SIG-M5 treated with dmso at 0.1 percent for 504 hours (cell line): ENCODE measurements around the gene HDAC4.
A peak's percentile ranks its signal among the peaks of the same experiment; 100 is the strongest.
"Not testable (repeated sequence)": the region's sequence is repeated elsewhere in the genome, so short reads cannot be mapped to it uniquely, and the experiment has no call there.

ENCODE experiments used
- DNase-seq: peaks from one replicate; lab custom pipeline; 2025; ENCODE audit not compliant: unreplicated experiment; lab: John Stamatoyannopoulos, UW

Gene HDAC4

DNA sequence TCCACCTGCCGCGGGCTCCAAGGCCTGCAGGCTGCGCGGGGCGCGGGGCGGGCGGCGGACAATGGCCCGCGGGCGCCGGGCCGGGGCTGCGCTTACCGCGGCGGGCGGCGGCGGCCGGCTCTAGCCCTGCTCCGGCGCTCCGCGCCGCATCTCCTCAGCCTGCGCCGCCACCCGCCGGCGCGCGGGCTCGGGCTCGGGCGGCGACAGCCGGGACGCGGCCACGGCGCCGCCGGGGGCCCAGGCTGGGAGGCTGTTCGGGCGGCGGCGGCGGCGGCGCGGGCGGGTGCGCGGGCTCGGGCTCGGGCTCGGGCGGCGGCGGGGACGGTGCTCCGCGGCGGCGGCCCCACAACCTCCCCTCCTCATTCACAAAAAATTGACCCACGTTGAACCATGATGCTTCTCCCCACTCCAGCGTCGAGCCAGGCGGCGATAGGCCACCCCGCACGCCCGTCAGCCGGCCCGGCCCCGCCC is at the start of gene HDAC4:
Gene HDAC4, minus strand, starts transcription at position 425 of the 471 bp plus-strand sequence. CDS start 48,321 bp downstream, outside the sequence.
- no peak for DNase-seq

- DNase-seq = not testable (repeated sequence)
Measured at GRCh38 chr2:239449468-239449867, 48.6 kb upstream of the HDAC4 start.

GRCh38 chr2:239445771-239446524 is 45.1 kb upstream of the HDAC4 start:
- no peak for DNase-seq

GRCh38 chr2:239444626-239445577 is 44.1 kb upstream of the HDAC4 start:
- peak; percentile 47 for DNase-seq

GRCh38 chr2:239443666-239444567 is 43.1 kb upstream of the HDAC4 start:
- DNase-seq = no peak

DNA sequence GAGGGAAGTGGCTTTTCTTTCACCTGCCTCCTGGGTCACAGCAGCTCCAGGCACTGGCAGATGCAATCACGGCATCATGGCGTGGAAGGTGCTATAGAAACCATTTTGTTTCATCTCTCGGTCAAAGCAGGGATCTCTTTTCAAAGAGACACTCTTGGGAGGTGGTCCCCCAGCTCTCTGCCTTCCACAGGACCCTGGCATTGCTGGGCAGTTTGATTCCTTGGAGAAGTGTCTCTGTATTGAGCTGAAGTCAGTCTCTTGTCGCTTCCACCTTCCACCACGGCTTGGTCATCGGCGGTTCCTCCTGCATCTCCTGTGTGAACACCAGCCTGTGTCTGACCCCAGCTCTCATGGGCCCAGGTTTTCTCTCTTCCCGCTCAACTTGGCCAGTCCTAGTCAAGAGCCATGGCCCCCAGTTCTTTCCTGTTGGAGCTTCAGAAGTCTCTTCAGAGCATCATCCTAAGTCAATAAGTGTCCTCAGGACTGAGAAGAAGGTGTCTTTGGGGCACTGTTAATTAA is 42.3 kb upstream of the HDAC4 start:
- DNase-seq = no peak

GRCh38 chr2:239442192-239442591 is 41.4 kb upstream of the HDAC4 start:
- DNase-seq = no peak

DNA sequence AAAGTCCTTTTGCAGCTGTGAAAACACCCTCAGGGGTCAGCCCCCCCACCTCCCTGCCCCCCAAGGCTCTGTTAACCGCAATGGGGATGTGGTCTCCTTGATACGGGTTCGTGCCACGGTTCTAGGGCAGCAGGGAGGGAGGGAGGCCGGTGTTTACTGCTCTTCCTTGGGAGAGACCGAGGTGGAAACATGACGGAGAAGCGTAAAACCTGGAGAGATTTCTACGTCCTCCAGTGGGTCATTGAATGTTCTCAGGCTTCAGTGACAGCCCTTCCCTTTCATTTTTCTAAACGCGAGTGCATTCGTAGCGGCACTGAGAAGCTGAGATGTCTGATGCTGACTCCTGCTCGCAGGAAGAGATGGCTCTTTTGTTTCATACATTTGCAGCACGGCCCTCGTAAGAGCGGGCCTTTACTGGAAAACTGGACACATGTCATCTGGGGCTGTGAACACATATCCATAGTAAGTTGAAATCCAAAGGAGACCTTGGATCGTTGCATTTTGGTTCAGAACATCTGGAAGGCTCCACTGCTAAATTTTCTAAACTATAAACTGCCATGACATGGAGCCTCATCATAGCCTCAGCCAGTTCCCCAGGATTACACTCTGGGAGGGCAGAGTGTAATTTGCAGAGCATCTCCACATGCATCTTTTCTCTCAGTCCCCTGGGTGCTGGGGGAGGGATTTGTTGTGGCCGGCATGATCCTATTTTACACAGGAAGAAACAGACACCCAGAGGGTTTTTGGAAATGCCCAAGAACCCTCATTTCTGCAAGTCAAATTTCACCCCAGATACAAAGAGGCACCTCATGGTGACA is 40.6 kb upstream of the HDAC4 start:
- DNase-seq = peak; percentile 4

DNA sequence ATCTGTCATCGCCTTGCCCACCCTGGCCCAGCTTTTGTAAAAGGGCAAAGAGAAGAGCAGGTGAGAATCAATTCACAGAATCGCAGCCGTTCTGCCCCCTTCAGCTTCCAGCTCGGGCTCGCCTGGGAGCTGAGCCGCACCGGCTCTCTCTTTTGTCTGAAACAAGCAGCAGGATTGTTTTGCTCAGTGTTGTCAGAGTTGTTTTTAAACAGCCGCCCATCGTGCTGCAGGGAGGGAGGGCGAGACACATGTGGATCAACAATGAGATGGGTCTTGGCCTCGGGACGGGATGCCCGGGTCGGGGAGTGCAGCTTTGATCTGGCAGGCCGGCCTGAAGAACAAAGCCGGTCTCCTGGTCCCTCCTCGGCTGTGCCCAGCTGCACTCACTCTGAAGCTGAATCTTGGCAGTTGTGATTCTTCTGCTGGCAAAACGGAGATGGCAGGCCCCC is 39.7 kb upstream of the HDAC4 start:
- DNase-seq = no peak

DNA sequence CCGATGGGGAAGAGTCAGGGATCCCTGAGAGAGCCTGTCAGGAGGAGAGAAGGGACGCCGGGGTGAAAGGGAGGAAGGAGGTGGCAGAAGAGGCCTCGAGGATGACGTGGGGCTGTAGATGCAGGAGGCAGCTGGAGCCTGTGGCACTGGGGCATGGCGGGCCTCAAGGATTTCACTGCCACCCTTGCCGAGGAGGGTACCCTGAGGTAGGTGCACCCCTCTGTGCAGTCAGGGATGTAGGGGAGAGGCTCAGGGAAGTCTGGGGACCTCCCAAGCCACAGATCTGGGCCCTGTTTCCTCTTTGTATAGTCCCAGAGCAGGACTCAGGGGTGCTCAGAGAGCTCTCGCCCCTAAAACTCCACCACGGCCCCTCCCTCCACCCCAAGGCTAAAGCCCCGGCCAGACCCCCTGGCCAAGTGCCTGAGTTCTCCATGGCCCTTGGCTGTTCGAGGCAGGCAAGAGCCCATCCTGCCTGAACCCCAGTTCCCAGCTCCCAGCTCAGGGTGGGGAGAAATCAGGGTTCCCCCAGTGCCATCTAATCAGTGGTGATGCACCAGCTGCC is 39.0 kb upstream of the HDAC4 start:
- no peak for DNase-seq

DNA sequence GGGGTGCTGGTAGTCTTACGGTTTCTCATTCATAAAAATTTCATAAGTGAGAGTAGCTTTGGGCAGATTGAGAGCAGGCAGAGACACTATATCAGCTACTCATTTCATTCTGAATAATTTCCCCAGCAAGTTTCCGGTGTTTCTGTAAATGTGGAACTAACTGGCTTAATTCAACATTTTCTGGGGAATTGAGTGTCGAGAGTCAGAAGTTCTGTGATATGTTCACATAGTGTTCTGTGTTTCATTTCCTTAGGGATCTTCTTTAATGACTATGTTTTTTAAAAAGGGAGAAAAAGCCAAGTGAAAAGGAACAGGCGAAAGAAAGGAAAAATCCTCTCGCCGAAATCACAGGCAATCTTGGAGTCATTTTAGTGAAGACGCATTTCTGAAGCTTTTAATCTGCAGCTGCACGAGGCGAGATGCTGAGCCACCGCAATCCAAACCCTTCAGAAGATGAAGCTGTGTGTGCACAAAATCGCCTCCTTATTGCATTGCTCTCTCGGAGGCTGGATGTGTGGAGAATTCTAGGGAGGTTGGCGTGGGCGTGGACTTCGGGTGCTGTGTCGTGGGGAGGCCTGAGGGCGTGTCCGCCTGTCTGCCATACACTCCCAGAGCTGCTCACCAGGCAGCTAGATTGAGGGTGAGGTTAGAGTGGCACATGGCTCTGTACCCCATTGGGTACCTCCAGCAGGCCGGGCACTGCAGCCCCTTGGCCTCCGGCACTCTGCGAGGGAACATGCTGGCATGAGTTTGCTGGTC is 38.4 kb upstream of the HDAC4 start:
- DNase-seq = no peak

- DNase-seq = no peak
Measured at GRCh38 chr2:239438368-239438767, 37.5 kb upstream of the HDAC4 start.

- DNase-seq = peak; percentile 70
Measured at GRCh38 chr2:239436669-239437335, 36.0 kb upstream of the HDAC4 start.

- no peak for DNase-seq
Measured at GRCh38 chr2:239436076-239436475, 35.3 kb upstream of the HDAC4 start.

- DNase-seq = no peak
Measured at GRCh38 chr2:239433777-239434403, 33.1 kb upstream of the HDAC4 start.

DNA sequence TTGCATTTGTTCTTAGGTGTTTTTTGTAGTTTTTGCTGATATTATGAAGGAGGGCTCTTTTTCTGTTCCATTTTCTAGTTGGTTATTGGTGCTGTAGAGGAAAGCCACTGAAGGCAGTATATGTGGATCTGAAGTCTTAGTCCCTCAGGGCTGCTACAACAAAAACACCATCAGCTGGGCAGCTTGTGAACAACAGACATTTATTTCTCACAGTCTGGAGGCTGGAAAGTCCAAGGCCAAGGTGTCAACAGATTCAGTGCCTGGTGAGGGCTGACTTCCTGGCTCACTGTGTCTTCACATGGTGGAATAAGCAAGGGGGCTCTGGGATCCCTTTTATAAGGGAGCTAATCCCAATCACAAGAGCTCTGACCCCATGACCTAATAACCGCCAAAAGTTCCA is 31.4 kb upstream of the HDAC4 start:
- no peak for DNase-seq

- DNase-seq = no peak
Measured at GRCh38 chr2:239431536-239431935, 30.7 kb upstream of the HDAC4 start.
